ENCODE data around the gene LSR.
A peak's percentile ranks its signal among the peaks of the same experiment; 100 is the strongest.
"Not testable (repeated sequence)": the region's sequence is repeated elsewhere in the genome, so short reads cannot be mapped to it uniquely, and the experiment has no call there.

LSR gene

DNA sequence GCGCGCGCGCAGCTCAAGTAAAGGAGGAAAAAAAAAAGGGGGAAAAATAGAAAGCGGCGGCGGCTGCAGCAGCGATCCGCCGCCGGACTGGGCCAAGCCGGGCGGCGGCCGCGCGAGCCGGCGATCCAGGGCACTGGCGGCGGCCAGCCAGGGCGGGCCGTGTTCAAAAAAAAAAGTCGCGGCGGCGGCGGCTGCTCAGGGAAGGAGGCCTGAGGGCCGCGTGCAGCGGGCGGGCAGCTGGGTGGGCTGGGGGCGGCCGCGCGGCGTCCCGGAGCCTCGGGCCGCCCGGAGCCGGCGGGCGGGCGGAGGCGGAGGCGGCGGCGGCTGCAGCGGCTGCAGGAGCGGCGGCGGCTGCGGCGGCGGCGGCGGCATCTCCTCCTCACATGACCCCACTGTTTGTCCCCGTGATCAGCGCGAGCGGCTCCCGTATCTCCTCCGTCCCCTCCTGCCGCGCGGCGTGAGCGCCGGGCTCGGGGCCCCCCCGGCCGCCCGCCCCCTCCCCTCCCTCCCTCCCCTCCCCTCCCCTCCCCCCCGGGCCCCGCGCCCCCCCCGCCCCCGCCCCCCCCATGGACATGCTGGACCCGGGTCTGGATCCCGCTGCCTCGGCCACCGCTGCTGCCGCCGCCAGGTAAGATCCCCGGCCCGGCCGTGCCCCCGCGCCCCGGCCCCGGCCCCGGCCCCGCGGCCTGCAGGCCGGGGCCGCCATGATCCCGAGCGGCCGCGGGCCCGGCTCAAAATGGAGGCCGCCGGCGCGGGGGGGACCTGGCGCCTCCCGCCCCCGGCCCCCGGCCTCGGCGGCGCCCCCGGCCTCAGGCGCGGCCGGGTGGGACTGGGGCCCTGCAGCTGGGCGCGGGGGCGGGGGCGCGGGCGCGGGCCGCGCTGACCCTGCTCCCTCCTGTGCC is 20.0 kb downstream of the LSR start, which contains the start of gene USF2:
TSS of gene USF2 (plus strand) at position 427 of the 902 bp plus-strand sequence. CDS start at position 567, 140 bp downstream.
- DNase-seq = peak; percentile 66

DNA sequence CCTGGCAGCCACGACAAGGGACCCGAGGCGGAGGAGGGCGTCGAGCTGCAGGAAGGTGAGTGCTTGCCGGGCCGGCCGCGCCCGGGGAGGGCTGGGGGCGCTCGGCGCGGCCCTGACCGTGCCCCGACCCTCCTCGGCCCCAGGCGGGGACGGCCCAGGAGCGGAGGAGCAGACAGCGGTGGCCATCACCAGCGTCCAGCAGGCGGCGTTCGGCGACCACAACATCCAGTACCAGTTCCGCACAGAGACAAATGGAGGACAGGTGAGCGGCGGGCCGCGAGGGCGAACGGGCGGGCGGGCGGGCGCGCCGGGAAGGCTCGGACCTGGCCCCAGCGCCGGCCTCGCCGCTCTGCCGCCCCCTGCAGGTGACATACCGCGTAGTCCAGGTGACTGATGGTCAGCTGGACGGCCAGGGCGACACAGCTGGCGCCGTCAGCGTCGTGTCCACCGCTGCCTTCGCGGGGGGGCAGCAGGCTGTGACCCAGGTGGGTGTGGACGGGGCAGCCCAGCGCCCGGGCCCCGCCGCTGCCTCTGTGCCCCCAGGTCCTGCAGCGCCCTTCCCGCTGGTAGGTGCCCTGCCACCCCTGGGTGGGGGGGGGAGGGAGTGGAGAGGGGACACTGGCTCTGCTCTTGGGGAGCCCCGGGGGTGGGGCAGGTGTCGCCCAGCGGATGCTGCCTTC is 20.8 kb downstream of the LSR start:
- peak; percentile 60 for DNase-seq

DNA sequence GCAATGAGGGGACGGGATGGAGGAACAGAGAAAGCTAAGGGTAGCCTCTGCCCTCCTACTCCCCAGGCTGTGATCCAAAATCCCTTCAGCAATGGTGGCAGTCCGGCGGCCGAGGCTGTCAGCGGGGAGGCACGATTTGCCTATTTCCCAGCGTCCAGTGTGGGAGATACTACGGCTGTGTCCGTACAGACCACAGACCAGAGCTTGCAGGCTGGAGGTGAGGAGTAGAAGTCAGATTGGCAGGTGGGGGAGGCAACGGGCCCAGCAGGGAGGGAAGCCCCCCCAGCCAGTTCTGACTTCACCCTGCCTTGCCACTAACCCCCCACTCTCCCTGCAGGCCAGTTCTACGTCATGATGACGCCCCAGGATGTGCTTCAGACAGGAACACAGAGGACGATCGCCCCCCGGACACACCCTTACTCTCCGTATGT is 21.6 kb downstream of the LSR start:
- DNase-seq = no peak

DNA sequence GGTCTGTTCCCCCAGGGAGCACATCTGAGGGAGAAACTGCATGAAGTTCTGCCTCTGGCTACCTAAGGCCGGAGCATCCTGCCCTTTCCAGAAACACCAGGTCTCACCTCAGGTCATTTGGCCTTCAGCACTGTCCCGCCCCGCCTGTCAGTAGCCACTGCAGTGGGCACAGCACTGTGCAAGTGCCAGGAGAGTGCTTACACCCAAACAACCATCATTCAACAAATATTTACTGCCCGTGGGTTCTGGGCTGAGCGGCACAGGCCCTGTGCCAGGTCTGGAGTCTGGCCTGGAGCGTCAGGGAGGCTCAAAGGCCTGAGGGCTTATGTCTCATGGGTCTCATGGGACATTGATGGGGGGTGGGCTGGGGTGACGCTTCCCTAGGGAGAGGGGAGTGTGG is 22.7 kb downstream of the LSR start:
- DNase-seq = no peak

DNA sequence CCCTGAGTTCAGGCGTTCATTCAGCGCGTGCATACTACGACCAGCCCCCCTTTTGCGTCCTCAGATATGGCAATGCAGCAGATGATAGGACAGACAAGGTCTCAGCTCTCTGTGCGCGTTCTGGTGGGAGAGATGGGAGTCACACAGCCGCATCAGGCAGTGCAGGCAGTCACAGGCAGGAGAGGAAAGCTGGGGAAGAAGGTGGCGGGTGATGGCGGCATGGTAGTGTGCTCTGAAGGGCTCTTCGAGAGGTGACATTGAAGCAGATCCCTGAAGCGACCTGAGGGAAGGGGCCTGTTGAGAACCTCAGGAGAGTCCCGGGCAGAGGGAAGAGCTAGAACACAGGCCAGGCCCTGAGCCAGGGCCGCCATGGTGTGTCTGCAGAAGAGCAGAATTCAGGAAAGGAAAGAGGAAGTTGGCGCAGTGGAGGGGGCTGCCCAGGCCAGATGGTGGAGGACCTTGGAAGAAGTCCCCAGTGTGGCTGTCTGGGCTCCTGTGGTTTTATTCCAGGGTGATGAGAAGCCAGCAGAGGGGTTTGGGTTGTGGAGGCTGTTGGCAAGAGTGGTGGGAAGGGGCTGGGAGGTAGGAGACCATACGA is 23.4 kb downstream of the LSR start:
- no peak for DNase-seq

DNA sequence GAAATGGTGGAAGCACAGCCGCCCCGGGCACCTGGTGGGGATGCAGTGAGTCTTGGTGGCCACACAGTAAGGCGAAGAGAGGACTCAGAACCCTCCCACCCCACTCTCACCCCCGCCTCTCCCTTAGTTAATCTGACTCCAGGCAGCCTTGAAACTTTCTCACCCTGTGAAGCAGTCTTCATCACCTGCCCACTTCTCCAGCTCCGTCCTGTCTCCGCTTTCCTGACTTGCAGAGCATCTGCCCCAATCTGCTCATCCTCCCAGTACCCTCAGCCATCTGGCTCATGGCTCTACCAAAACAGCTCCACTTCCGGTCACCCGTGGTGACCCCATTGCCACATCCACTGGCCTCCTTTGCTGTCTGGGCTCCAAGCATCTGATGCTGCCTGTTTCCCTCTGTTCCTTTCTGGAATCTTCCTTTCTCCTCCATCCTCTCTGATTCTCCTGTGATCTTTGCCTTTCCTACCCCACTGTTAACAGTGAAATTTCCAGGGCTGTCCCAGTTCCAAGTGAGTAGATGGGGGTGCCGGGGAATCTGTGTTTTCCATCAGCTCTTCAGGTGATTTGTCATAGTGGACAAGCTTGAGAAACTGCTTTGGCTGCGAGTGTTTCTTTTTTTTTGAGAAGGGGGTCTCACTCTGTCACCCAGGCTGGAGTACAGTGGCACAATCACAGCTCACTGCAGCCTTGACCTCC is 24.3 kb downstream of the LSR start:
- no peak for DNase-seq

DNA sequence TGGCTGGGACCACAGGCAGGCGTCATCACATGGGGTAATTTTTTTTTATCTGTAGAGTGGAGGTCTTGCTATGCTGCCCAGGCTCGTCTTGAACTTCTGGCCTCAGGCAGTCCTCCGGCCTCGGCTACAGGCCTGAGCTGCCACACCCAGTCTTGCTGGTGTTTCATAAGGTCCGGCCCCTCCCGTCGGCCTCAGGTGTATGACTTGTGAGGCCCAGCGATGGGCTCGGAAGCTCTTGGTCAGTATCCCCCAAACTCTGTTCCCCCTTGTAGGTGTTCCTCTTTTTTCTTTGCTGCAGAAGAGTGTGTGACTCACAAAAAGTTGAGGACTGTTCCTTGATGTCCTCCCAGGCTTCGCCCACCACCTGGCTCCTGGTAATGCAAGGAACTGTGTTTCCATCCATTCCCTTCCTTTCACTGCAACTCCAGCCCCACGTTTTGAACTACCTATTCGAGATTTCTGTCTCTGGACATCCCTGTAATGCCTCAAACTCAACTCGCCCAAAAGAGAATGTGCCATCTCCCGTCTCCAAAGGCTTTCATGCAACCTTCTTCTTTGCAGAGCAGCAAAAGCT is 25.0 kb downstream of the LSR start:
- no peak for DNase-seq

DNA sequence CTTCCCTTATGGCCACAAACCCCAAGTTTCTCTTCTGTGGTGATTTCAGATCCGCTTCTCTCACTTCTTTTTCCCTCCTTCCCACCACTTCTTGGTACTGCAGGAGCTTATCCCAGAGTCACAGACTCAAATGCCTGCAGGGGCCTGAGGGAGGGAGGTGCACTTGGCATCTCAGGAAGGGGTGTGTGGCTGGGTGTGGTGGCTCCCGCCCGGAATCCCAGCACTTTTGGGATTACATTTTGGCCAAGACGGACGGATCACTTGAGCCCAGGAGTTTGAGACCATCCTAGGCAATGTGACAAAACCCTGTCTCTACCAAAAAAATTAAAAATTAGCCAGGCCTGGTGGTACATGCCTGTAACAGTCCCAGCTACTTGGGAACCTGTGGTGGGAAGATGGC is 25.5 kb downstream of the LSR start:
- no peak for DNase-seq

DNA sequence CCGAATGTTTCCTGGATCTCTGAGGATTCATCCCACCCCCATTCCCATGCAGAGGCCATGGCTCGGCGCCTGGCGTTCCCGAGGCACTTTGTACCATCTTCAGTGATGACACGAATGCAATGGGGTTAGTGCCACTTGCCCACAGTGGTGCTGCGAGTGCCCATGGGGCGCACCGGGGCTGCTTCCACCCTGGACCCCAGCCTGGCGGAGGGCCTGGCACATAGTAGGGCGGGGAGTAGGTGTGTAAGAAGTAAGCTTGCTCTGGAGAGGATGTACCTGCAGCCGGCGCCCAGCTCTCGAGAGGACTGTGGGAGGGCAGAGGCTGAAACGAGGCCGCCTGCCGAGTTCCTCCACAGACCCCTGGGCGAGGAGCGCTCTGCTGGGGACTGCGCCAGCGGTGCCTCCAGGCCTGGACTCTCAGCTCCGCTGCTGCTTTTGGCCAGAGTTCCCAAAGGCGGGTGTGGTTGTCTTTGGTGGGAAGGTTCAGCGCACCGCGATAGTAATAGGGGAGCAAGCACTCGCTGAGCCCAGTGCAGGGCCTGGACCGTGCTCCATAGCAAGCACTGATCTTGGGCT is 28.0 kb downstream of the LSR start:
- DNase-seq = no peak

DNA sequence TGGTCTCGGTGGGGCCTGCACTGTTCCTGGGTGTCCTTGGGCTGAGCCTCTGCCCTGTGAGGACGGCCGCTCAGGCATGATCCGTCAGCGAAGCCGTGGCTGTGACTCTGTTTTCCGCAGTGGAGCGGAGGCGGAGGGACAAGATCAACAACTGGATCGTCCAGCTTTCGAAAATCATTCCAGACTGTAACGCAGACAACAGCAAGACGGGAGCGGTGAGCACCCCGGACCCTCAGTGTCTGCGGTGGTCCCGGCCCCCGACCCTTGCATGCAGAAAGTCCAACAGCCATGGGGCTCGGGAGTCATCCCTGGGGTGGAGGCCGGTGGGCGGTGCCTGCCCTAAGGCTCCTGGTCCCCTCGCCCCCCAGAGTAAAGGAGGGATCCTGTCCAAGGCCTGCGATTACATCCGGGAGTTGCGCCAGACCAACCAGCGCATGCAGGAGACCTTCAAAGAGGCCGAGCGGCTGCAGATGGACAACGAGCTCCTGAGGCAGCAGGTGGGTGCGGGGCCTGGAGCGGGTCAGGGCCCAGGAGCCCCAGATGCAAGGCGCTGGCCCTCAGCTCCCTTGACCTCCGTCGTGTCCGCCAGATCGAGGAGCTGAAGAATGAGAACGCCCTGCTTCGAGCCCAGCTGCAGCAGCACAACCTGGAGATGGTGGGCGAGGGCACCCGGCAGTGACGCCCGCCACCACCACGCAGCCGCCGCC is 29.9 kb downstream of the LSR start:
- no peak for DNase-seq

DNA sequence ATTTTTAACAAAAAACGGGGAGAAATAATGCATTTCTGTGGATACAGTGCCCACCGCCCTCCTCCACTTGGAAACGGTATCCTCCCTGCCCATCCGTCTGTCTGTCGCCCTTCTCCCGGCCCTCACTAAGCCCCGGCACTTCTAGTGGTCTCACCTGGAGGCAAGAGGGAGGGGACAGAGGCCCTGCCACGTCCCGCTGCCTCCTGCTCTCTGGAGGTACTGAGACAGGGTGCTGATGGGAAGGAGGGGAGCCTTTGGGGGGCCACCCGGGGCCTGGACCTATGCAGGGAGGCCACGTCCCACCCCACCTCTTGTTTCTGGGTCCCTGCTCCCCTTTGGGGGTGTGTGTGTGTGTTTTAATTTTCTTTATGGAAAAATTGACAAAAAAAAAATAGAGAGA is 30.6 kb downstream of the LSR start:
- no peak for DNase-seq

DNA sequence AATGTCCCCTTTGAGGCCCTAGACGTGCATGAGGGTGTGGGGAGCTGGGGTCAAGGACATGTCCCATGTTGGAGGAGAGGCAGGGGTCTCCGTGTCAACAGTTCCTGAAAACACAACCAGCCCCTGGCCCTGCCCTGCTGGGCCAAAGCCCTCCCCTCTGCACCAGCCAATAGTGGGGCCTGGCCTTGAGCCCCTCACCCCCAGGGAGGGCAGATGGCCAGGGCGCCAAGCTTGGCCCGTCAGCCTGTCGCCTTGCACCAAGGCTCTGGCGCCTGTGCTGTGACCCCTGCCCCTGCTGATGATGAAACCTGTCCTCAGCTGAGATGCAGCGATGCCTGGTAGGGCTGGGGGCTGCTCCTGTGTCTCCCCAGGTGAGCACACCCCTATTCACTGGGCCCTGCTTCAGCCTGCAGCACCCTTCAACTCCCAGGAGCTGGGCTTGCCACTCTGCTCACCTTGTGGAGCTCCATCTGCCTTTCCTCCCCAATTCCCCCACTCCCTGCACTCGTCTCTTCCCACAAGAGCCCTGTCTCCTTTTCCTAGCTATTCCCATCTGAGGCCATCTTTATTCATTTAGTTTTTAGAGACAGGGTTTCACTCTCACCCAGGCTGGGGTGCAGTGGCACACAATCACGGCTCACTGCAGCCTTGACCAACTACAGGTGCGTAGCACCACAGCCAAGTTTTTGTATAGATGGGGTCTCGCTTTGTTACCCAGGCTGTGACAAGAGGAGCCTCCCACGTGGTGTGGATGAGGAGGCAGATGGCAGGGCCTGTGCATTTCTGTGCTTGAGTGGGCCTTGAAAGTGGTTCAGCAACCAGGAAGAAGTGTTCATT is 31.4 kb downstream of the LSR start:
- DNase-seq = no peak

DNA sequence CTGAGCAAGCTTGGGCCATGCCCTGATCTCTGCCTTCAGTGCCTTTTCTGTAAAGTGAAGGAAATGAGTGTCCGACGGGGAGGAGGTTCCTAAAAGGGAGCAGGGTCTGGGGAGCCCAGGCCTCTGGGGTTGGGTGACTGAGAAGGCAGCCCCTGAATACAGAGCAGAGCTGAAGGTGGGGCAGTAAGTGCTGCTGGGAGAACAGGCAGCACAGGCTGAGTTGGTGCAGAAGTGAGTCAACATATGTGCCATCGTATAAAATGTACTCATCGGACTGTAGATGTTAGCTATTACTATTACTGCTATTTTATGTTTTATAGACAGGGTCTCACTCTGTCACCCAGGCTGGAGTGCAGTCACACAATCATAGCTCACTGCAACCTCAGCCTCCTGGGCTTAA is 32.5 kb downstream of the LSR start:
- no peak for DNase-seq

DNA sequence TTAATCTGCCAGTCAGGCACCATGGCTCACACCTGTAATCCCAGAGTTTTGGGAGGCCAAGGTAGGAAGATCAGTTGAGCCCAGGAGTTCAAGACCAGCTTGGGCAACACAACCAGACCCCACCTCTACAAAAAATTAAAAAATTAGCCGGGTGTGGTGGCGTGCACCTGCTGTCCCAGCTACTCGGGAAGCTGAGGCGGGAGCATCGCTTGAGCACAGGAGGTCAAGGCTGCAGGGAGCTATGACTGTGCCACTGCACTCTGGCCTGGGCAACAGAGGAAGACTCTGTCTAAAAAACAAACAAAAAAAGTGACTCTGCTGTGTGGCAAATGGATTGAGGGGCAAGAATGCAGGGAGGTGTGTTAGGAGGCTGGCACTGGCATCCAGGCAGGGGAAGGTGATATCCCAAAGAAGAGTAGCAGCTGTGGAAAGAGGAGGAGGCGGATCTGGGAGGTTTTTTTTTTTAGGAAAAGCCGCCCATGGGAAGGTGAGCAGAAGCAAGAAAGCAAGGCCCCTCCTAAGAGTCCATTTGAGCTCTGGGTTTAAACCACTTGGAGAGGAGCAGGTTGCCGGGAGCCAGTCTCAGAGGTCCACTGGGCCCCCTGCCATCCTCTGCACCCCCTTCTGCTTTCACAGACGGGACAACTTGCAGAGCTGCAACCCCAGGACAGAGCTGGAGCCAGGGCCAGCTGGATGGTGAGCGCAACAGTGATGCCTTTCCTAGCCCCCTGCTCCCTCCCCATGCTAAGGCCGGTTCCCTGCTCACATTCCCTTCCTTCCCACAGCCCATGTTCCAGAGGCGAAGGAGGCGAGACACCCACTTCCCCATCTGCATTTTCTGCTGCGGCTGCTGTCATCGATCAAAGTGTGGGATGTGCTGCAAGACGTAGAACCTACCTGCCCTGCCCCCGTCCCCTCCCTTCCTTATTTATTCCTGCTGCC is 35.6 kb downstream of the LSR start:
- DNase-seq = no peak

DNA sequence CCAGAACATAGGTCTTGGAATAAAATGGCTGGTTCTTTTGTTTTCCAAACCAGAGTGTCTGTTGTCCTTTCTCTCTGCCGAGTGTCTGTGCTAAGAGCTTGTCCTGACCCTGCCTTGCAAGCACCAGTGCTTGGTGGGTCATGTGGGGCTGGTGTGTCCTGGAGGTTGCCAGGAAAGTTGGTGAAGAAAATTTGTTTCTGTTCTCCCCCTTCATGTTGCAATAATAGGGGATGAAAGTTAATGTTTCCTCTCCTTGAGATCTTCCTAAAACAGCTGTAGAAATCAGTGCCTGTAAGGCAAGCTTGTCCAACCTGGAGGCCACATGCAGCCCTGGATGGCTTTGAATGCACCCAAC is 36.3 kb downstream of the LSR start:
- no peak for DNase-seq

DNA sequence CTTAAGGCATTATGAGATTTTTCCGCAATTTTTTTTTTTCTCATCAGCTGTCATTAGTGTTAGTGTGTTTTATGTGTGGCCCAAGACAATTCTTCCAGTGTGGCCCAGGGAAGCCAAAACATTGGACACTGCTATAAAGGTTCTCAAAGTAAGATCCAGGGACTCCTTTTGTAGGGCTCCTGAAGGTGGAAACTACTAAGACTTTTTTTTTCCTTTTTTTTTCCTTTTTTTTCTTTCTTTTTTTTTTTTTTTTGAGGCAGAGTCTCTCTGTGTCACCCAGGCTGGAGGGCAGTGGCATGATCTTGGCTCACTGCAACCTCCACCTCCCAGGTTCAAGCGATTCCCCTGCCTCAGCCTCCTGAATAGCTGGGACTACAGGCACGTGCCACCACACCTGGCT is 36.7 kb downstream of the LSR start:
- DNase-seq = not testable (repeated sequence)

DNA sequence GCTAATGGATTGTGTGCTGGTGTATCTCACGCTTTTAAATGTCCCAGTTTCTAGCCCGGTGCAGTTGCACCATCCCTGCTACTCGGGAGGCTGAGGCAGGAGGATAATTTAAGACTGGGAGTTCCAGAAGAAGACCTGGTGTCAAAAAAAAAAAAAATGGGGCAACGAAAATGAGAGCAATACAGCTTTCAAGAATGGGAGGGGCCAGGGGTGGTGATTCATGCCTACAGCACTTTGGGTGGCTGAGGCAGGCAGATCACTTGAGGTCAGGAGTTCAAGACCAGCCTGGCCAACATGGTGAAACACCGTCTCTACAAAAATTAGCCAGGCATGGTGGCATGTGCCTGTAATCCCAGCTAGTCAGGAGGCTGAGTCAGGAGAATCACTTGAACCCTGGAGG is 37.3 kb downstream of the LSR start:
- DNase-seq = not testable (repeated sequence)

DNA sequence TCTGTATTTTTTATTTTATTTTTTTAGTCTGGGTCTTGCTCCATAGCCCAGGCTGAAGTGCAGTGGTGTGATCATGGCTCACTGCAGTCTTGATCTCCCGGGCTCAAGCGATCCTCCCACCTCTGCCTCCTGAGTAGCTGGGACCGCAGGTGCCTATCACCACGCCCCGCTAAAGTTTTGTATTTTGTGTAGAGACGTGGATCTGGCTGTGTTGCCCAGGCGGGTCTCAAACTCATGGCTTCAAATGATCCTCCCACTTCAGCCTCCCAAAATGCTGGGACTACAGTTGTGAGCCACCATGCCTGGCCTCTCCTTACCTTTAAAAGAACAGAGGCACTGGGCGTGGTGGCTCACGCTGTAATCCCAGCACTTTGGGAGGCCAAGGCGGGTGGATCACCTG is 38.9 kb downstream of the LSR start:
- DNase-seq = no peak

DNA sequence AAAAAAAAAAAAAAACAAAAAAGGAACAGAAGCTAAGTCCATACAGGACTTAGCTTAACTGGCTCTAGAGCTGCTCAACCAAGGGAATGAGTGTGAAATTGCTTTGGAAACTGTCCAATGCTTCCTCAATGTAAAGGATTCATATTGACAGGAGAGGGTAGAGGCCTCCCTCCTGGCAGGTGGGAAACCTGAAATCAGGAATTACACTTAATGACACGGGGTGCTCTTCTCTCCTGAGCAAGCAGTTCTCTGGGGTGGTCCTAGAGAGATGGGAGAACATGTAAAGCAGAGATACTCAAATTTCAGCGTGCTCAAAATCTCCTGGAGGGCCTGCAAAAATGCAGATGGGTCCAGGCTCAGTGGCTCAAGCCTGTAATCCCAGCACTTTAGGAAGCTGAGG is 39.5 kb downstream of the LSR start:
- DNase-seq = no peak

DNA sequence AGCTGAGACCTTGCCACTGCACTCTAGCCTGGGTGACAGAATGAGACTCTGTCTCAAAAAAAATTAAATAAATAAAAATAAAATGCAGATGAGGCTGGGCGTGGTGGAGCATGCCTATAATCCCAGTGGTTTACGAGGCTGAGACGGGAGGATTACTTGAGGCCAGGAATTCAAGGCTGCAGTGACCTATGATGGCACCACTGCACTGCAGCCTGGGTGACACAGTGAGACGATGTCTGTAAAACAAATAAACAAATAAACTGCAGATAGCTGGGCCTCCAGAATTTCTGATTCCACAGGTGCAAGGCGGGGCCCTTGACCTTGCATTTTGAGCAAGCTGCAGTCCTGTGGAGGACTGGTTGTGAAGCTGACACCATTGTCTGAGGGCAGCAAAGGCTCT is 40.1 kb downstream of the LSR start:
- no peak for DNase-seq
